Spleen (tissue), 11 donors: ENCODE measurements around the gene GRIA2. TPM values are rescaled to one million over a fixed set of nuclear protein-coding genes. Genes with fewer than 3 reads are reported as not detected.

Experiments used
- DNase-seq: peaks from one replicate; pipeline ENCODE4 v3.0.0-alpha.2; 2020
- H3K27ac ChIP-seq, 8 donors: fragments of 200-600 bp; sonication (generic) in 7 of 8; 1 replicate in 4 of 8; 2 replicates in 4 of 8; pipeline versions ENCODE4 v1.5.0 to v1.8.0; 2016 to 2021; ENCODE audit warnings: inconsistent platforms in 4 of 8, mild to moderate bottlenecking in 4 of 8, moderate library complexity in 1 of 8
- H3K27me3 ChIP-seq, 7 donors: fragments of 200-600 bp; sonication (generic) in 6 of 7; replicated peaks in 1 of 7; 1 replicate in 4 of 7; 2 replicates in 3 of 7; pipeline versions ENCODE4 v1.5.0 to v1.8.0; 2016 to 2021; ENCODE audit warnings: inconsistent platforms in 3 of 7, mild to moderate bottlenecking in 1 of 7
- H3K36me3 ChIP-seq, 6 donors: fragments of 200-600 bp; sonication (generic) in 5 of 6; 1 replicate in 4 of 6; 2 replicates in 2 of 6; pipeline versions ENCODE4 v1.5.0 to v1.8.0; 2016 to 2021; ENCODE audit warnings: inconsistent platforms in 2 of 6
- H3K4me1 ChIP-seq, 6 donors: fragments of 200-600 bp; sonication (generic) in 5 of 6; 1 replicate in 3 of 6; 2 replicates in 3 of 6; pipeline versions ENCODE4 v1.5.0 to v1.8.0; 2016 to 2021; ENCODE audit warnings: inconsistent platforms in 3 of 6
- H3K4me3 ChIP-seq, 8 donors: fragments of 200-600 bp; sonication (generic) in 7 of 8; 1 replicate in 4 of 8; 2 replicates in 4 of 8; pipeline versions ENCODE4 v1.5.0 to v1.8.0; 2016 to 2021; ENCODE audit warnings: inconsistent platforms in 4 of 8, mild to moderate bottlenecking in 4 of 8, moderate library complexity in 2 of 8
- H3K9me3 ChIP-seq, 8 donors: fragments of 200-600 bp; sonication (generic) in 7 of 8; 1 replicate in 4 of 8; 2 replicates in 4 of 8; pipeline versions ENCODE4 v1.5.0 to v1.8.0; 2016 to 2021; ENCODE audit warnings: inconsistent platforms in 4 of 8
- CTCF ChIP-seq, 11 experiments: fragments of 200-600 bp in 7 of 11; fragments of 450-650 bp in 4 of 11; sonication (generic) in 4 of 11; IDR thresholded peaks in 8 of 11; conservative IDR thresholded peaks in 3 of 11; 1 replicate in 7 of 11; 2 replicates in 4 of 11; pipeline versions ENCODE4 v1.4.0 to v1.8.0; 2016 to 2021; ENCODE audit warnings: antibody characterized with exemption in 11 of 11, inconsistent platforms in 4 of 11, mild to moderate bottlenecking in 1 of 11
- POLR2A ChIP-seq, 3 donors: fragments of 450-650 bp; IDR thresholded peaks; one replicate each; pipeline ENCODE4 v1.5.1; 2017; ENCODE audit warnings: antibody characterized with exemption in 3 of 3, mild to moderate bottlenecking in 1 of 3
- POLR2AphosphoS5 ChIP-seq, 3 donors: sonication (generic); formaldehyde crosslinking; IDR thresholded peaks; one replicate each; pipeline ENCODE4 v1.5.1; 2017; ENCODE audit warnings: antibody characterized with exemption in 3 of 3
- WGBS, 5 donors: extraction: QIAGEN DNeasy Blood & Tissue Kit in 3 of 5; methylation state at CpG; one replicate each; pipeline versions ENCODE4 v1.1.5 to v1.1.7; 2013 to 2018; 5-methylcytosine and 5-hydroxymethylcytosine counted together
- intact Hi-C: fragments of 100-400 bp; cut with DNase I; formaldehyde crosslinking; loops from one replicate; pipeline ENCODE4 v1.15.0; 2023; ENCODE audit warnings: low total_unique reads
- polyA plus RNA-seq, 3 donors: library from polyadenylated mRNA; stranded (reverse); fragments of 200-250 nt; gene quantifications; one replicate each; pipeline ENCODE4 v1.2.1, GENCODE V29; 2013
- total RNA-seq, 7 donors: library from RNA; depleted of rRNA in 3 of 7; stranded (reverse); fragments of >200 nt in 3 of 7; fragmentation: NEBNext Ultra II Directional in 4 of 7; extraction: Animal tissue kit (Norgen Biotek cat#: 25700) in 4 of 7; gene quantifications; one replicate each; pipeline versions ENCODE4 v1.1.0 to v1.2.1, GENCODE V29; 2016 to 2021
- donor health status: healthy with polysubstance abuse.
- donor health status: DM: no; HTN: no; CAD: no; lungs with moderate emphysema.
- donor health status: DM: no; HTN: no; CAD: no.
- donor health status: Bipolar disorder and iron deficiency.
- donor health status: healthy.
- donor health status: DM: no; HTN: no; CAD: no.
- donor health status: DM: yes; HTN: yes; CAD: no.

Gene GRIA2
- total and polyA plus RNA-seq, 10 donors: 0.02 to 0.06 TPM; not detected in 8

- no peak for TF ChIP-seq CTCF (IDR thresholded peaks at IDR 0.05 in 8 of 11, conservative IDR thresholded peaks at IDR 0.05 in 3 of 11)
- TF ChIP-seq POLR2AphosphoS5 (IDR thresholded peaks at IDR 0.05): no peak
- TF ChIP-seq POLR2A (IDR thresholded peaks at IDR 0.05): no peak
- DNase-seq: no peak
- Histone ChIP-seq H3K27me3 (no peaks in the 10 kb centered on the region), H3K27ac (no peak overlapping the region), H3K9me3 (peaks cover 0 to 25% (median 9%) of the 10 kb centered on the region in 8 donors), H3K36me3 (no peaks in the 10 kb centered on the region), H3K4me3 (no peak overlapping the region), H3K4me1 (no peaks in the 10 kb centered on the region)
- intact Hi-C loops: no loop called here
Measured at GRCh38 chr4:157185363-157185762, 35.2 kb upstream of the GRIA2 start.

GRCh38 chr4:157195374-157195773 lies 25.2 kb upstream of the GRIA2 start:
- no peaks in the 10 kb centered on the region for H3K36me3 ChIP-seq
- intact Hi-C loops: no loop called here
- no peak overlapping the region for H3K27ac ChIP-seq
- no peaks in the 10 kb centered on the region for H3K9me3 ChIP-seq
- H3K4me1 ChIP-seq: no peaks in the 10 kb centered on the region
- 88 to 94% (median 90%) methylated on average over 2 of the region's 2 CpGs for WGBS, 5 donors
- H3K4me3 ChIP-seq: no peak overlapping the region
- no peak for TF ChIP-seq POLR2AphosphoS5 (IDR thresholded peaks at IDR 0.05)
- TF ChIP-seq POLR2A (IDR thresholded peaks at IDR 0.05): no peak
- no peak for TF ChIP-seq CTCF (IDR thresholded peaks at IDR 0.05 in 8 of 11, conservative IDR thresholded peaks at IDR 0.05 in 3 of 11)
- H3K27me3 ChIP-seq: no peaks in the 10 kb centered on the region
- no peak for DNase-seq

GRCh38 chr4:157196046-157196445 lies 24.5 kb upstream of the GRIA2 start:
- no peaks in the 10 kb centered on the region for H3K9me3 ChIP-seq
- WGBS, 5 donors: 87 to 100% (median 88%) methylated on average over 1 of the region's 1 CpG
- H3K27me3 ChIP-seq: no peaks in the 10 kb centered on the region
- TF ChIP-seq CTCF (IDR thresholded peaks at IDR 0.05 in 8 of 11, conservative IDR thresholded peaks at IDR 0.05 in 3 of 11) (no peak), POLR2AphosphoS5 (IDR thresholded peaks at IDR 0.05) (no peak), POLR2A (IDR thresholded peaks at IDR 0.05) (no peak)
- no peaks in the 10 kb centered on the region for H3K4me1 ChIP-seq
- no peak overlapping the region for H3K4me3 ChIP-seq
- DNase-seq: no peak
- H3K27ac ChIP-seq: no peak overlapping the region
- no peaks in the 10 kb centered on the region for H3K36me3 ChIP-seq
- intact Hi-C loops: no loop called here

GRCh38 chr4:157204634-157205244 lies 15.8 kb upstream of the GRIA2 start:
- Histone ChIP-seq H3K27ac (no peak overlapping the region), H3K4me3 (no peak overlapping the region), H3K27me3 (no peaks in the 10 kb centered on the region), H3K36me3 (no peaks in the 10 kb centered on the region), H3K4me1 (no peaks in the 10 kb centered on the region), H3K9me3 (no peaks in the 10 kb centered on the region)
- WGBS, 5 donors: 70 to 77% (median 73%) methylated on average over 17 of the region's 17 CpGs
- TF ChIP-seq POLR2A (IDR thresholded peaks at IDR 0.05) (no peak), POLR2AphosphoS5 (IDR thresholded peaks at IDR 0.05) (no peak), CTCF (IDR thresholded peaks at IDR 0.05 in 8 of 11, conservative IDR thresholded peaks at IDR 0.05 in 3 of 11) (peak in 5 of 11 experiments; percentile 14 to 45 (median 21))
- DNase-seq: peak; percentile 77
- intact Hi-C loops: no loop called here
